D341Med (cell line): Measurements from ENCODE around the gene KCNG2.
A peak's percentile ranks its signal among the peaks of the same experiment; 100 is the strongest.

Source experiments
- DNase-seq: peaks from one replicate; pipeline ENCODE4 v3.0.0; 2012; ENCODE audit warnings: low spot score

KCNG2 gene

DNA sequence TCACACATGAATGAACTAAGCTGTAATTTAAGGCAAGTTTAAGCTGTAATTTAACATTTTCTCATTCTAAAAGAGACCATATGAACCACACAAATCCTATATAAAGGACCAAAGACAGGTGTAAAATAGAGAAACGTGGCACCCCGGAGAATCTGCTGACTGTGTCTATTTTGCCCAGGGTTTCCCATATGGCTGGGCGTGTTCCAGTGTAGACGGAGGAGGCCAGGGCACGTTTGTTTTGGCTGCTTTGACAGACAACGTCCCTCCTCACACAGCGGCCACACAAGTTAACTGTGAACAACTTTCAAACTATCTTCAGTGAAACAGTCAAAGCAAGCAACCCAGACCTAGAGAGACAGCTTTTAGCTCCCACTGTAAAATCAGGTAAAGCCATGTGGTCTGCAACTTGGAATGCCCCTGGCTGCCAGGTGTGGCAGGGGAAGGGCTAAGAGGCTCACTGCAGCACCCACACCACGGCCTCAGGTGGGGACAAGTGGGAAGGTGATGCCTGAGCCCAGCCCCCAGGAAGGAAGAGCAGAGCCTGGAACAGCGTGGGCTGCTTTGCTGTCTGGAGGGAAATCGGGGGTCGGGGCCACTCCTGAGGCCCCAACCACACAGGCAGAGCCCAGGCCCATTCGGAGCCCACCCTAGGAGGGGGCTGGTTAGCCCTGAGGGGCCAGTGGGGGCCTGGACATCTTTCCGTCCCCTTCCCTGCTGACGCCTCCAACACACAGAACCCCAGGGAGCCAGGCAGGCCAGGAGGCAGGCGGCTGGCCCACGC is 113.0 kb downstream of the KCNG2 start:
- DNase-seq = peak; percentile 40

DNA sequence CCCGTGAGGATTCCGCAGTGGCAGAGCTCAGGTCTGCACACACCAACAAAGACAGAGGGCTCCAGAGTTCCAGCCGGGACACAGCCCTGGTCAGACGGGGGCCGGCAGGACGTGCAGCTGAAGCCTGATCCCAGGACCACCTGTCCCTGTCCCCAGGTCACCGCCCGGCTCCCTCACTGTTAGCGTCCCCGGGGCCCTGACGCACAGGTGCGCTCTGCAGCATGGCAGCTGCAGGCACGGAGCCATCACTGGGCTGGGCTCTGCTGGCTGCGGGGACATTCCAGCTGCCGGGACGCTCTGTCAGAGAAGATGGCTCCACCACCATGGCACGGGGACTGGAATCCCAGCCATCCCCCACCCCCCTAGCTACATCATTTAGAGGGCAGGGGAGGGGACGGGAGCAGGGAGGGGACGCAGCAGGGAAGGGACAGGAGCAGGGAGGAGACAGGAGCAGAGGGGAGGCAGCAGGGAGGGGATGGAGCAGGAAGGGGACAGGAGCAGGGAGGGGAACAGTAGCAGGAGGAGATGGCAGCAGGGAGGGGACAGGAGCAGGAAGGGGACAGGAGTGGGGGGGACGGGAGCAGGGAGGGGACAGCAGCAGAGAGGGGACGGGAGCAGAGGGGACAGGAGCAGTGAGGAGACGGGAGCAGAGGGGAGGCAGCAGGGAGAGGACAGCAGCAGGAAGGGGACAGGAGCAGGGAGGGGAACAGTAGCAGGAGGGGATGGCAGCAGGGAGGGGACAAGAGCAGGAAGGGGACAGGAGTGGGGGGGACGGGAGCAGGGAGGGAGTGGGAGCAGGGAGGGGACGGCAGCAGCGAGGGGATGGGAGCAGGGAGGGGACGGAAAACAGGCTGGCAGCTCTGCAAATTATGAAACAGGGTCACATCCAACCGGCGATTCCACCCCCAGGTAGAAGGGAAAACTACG is 113.9 kb downstream of the KCNG2 start:
- DNase-seq = peak; percentile 43

DNA sequence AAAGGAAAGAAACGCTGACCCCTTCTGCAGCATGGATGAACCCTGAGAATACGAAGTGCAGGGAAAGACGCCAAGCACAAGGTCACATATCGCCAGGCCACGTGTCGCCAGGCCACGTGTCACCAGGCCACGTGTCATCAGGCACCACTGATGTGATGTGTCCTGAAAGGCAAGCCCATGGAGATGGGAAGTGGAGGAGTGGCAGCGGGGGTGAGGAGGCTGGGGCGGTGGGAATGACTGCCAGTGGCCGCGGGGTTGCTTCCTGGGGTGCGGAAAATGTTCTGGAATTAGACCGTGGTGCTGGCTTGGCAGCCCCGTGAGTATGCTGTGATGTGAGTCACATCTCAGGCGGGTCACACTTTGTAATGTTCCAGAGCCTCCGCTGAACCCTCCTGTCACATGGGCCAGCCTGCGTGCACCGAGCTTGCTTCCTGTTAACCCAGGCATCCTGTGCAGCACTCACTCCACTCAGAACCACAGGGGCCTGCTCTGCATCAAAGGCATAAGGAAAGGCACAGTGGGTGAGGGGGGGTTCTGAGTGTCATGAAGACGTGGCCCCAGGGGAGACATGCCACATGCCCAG is 114.8 kb downstream of the KCNG2 start:
- peak; percentile 46 for DNase-seq

DNA sequence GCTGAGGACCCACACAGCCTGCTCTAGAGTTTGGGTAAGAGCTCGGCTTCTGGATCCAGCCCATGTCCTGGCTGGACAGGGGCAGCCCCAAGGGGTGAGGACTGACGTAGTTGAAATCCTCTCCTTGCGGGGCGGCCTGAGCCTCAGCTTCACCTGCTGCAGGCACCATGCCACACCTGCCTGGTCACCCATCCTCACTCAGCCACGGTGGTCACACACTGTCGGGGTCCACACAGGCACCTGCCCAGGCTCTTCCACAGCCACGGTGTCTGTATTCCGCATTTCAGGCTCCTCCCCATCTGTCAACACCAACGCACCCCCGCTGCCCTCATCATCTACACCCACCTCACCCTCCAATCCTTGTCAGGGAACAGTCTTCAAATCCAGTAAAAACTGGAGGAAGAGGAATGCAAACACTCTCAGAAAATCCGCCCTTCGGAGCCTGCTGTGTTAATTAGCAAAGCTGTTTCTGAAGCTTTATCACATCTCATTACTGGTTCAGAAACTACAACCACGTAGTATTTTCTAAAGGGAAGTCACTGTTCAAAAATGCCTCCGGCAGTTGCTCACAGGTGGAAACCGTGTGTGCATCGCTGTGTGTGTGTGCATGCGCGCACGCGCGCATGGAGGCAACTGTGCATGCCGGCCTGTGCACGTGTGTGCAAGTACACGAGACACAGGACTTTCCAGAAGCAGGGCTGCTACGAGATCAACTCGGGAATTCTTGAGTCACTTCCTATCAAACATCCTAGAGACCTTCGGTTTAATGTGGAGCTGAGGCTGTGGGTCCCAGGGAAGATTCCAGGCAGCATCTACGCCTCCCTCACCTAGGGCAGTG is 115.5 kb downstream of the KCNG2 start:
- DNase-seq = no peak

DNA sequence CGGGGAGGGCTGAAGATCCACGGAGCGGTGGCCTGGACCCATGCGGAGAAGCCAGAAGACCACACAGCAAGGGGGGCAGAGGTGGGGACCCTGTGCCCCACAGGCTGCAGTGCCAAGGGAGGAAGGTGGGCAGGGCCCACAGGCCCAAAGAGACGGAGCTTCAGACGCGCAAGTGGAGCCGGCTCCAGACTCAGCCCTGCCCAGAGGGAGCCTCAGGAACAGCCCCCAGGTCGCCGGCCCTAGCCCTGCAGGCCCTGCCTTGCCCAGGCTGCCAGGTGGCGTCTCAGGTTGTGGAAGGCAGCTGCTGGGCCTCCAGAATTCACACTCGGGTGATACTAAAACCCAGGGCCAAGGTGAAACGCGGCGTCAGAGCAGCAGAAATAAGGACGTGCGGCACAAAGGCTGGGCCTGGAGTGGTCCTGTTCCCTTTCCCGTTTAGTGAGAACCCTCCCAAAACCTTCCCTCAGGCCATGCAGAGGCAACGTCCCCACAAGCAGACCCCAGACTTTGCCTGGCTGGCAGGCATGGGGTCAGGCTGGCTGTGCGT is 116.9 kb downstream of the KCNG2 start:
- DNase-seq = peak; percentile 41

DNA sequence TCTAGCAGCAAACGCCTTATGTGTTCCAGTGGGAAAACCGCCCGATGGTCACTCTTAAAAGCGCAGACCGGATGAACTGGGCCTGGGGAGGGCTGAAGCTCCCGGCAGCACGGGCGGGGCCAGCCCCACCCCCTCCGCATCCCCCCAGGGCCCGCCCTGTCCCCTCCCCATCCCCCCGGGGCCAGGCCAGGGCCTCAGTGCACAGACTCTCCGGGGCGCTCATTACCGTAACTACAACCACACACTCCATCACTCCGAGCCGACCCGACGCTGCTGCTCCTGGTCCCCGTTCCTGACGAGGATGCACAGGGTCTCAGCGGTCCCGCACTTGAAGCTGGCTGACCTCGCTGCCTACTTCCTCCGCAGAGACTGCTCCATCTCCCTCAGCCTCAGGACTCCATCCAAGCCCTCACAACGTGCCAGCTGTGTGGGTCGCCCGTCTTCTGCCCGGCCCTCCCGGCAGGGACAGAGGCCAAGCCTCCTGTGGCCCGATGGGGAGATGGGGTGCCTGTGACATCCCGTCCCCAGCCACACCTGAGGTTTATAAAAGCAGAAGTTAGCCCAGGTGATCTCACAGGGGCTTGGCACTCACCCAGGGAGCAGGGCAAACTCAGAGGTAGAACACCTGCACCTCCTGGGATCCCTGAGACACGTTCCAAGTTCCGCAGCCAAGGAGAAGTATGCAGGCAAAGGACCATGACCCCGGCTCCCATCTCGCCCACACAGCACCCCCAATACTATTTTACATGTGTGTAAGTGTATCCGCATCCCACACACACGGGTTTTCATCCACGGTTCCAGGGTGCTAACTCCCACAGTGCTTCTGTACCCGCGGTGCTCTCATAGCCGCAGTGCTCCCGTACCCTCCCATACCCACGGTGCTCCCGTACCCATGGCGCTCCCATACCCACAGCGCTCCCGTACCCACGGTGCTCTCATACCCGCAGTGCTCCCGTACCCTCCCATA is 117.7 kb downstream of the KCNG2 start:
- DNase-seq = peak; percentile 39

DNA sequence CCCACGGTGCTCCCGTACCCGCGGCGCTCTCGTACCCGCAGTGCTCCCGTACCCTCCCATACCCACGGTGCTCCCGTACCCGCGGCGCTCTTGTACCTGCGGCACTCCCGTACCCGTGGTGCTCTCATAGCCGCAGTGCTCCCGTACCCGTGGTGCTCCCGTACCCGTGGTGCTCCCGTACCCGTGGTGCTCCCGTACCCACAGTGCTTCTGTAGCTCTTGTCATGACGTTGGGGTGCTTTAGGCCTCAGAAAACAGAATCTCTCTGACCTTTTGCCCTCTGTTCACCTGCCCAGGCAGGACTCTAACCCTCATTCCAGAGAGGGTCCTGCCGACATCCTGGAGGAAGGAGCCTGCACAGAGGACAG is 118.4 kb downstream of the KCNG2 start:
- no peak for DNase-seq

DNA sequence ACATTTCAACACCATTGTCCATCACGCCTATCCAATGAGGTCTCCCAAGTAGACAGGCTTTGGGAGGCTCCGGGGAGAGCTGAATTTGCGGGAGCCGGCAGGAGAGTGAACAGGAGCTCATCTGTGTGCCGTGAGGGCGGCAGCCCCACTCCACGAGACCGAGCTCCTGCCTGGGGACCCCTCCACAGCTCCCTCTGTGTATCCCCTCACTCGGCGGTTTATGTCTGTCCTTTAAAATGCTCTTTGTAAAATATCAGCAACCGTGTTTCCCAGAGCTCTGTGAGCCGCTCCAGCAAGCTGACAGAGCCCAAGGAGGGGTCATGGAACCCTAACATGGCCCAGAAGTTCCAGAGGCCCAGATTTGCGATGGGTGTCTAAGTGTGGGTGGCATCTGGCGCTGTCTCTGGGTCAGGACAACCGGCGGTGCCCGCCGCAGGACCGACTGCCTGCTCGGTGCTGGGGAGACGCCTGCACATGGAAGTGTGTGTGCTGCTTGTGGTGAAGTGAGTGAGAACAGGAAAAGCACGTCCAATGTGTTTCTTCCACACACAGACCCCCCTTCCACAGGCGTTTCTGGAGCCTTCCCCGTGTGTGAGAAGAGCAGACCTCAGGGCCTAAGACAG is 118.9 kb downstream of the KCNG2 start:
- peak; percentile 37 for DNase-seq

DNA sequence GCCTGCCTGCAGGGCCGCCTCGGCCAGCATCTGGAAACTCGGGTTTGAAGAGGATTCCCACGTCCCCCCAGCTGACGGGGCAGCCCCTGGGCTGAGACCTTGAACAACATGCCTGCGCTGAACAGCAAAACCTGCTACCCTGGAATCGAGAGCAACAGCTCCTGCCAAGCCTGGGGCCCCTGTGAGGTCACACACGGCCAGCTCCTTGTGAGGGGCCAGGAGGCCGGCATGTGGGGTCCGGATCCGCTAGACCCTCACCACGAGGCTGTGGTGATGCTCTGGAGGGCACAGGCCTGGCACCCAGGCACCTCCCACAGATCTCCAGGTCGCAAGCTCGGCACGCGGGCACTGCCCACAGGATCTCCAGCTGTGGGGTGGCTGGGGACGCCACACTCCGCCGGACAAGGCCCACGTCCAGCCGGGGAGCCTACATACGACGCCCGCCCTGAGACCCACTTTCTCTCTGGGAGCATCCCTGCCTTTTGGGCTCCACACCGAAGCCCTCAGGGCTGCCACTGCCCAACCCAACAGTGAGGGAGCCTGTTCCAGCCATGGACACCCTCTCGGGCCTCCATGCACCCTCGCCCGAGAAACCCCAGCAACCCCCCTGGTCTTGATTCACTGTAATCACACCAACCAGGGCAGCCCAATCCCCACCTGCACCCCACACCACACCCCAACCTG is 119.6 kb downstream of the KCNG2 start:
- peak; percentile 41 for DNase-seq

DNA sequence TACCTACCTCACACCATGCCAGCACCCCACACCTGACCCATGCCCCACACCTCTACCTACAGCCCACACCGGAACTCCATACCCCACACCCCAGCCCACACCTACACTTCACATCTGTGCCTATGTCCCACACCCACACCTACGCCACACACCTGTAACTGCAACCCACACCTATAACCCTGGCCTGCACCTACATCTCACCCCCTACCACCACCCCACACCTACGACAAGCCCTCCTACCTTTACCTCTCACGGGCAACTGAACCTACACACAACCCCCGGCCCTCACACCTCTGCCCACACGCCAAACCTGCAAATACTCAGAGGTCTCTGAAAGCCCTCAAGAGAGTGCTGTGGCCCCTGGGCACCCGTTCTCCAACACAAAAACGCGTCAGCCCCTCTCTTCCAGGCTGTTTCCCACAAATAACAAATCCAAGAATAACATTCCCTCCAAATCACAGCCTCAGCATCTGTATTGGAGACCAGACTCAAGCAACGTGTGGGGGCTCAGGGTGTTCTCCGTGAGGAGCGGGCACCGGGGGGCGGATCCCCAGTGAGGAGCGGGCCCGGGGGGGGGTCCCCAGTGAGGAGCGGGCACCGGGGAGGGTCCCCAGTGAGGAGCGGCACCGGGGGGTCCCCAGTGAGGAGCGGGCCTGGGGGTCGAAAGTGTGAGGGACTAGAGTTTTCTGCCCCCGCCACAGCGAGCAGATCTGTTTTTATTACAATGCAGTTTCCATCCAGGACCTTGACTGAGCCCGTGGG is 120.3 kb downstream of the KCNG2 start:
- DNase-seq = peak; percentile 32

DNA sequence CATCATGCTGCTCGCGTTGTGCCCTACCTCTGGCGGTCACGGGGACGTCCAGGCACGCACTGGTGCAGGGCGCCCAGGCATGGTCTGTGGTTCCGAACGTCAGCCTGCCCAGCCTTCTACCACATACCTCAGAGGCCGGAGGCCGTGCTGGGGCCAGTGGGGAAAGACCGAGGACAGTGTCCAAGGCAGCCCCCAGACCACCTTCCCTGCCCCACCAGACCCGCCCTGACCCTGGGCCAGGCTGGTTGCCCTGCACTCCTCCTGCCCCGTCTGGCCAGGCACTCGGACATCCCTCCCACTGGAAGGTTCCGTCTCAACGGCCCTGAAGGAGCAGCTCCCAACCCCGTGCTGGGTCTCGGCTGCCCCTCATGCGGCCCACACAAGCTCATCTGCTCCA is 120.9 kb downstream of the KCNG2 start:
- DNase-seq = peak; percentile 43

DNA sequence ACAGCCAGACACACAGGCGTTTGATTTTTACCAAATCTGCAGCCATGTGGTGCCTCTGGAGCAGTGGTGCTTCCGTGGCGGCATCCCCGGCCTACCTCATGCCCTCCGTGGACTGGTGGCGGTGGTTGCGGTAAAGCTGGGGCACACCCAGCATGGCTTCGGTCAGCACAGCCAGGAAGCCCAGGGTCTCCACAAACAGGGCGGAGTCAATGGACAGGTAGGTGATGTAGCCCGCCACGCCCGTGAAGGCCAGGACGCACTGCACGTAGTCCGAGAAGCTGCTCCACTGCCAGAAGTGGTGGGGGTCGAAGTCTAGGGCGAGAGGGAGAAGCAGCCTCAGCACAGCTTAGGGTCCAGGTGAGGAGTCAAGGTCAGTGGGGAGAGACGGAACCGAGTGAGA is 121.4 kb downstream of the KCNG2 start:
- DNase-seq = no peak

DNA sequence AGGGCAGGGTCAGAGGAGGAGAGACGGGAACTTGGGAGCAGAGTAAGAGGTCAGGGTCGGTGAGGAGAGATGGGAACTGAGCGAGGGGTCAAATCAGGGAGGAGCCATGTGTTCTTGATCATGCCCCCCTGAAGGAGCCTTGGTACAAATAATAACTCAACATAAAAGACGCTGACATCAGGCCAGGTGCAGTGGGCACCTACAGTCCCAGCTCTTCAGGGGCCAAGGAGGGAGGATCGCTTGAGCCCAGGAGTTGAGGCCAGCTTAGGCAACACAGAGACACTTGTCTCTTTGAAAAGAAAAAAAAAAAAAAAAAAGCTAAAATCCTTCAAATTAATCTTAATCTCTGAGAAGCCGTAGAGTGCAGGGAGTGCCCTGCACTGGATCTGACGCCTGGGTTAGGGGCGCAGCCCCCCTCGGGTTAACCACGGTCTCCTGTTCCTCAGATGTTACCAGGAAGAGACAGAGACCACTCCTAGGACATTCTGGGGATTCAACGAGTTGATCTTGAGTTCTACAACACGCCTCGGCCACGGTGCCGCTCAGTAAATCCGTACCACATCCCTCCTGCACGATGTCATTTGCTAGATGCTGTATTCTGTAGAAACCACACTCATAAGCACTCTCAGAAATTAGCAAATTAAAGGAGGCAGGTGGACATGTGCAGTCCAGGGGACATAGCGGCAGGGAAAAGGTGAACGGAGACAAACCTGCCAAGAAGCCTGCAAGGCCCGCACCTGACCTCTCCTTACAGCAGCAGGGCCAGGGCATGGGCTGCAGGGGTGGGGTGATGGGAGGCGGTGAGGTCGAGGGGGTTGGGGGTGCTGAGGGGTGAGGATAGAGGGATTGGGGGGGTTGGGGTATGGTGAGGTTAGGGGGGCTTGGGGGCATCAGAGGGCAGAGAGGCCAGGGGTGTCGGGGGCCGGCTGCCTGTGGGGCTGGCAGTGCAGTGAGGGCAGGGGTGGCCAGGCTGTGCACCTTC is 124.5 kb downstream of the KCNG2 start:
- no peak for DNase-seq

DNA sequence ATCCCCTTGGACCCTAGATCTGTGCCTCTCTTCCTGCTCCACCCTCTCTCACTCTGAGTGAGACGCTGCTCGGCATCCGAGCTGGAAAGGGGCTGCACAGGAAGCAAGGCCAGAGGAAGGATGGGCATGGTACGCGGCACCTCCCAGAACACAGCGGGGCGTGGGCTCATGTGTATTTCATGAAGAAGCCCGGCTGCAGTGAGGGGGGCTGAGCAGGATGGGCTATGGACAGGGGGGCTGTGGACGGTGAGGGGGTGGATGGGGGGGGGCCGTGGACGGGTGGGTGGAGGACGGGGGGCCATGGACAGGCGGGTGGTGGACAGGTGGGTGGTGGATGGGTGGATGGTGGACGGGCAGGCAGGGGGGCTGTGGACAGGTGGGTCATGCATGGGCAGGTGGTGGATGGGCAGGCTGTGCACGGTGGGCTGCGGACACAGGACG is 125.3 kb downstream of the KCNG2 start:
- DNase-seq = no peak

DNA sequence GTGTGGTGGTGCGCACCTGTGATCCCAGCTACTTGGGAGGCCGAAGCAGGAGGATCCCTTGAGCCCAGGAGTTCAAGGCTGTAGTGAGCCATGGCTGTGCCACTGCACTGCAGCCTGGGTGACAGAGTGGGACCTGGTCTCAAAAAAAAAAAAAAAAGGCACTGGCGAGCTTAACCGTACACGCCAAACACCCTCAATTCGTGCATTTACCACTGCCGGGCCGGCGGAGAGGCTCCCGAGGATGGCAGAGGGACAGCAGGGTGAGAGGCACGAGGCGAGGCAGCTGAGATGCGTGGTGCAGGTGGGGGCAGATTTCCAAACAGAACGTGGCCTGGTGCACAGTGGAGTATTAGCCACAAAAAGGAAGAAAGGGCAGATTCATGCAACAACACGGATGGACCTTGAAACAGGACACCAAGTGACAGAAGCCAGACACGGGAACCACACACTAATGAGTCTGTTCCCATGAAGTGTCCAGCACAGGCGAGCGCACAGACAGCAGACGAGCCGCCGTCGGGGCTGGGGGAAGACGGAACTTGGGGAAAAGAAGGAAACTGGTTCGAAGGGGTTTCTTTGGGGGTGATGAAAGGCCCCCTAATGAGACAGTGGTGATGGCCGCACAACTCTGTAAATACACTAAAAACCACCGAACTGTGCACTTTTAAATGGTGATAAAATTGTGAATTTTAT is 126.3 kb downstream of the KCNG2 start:
- no peak for DNase-seq

DNA sequence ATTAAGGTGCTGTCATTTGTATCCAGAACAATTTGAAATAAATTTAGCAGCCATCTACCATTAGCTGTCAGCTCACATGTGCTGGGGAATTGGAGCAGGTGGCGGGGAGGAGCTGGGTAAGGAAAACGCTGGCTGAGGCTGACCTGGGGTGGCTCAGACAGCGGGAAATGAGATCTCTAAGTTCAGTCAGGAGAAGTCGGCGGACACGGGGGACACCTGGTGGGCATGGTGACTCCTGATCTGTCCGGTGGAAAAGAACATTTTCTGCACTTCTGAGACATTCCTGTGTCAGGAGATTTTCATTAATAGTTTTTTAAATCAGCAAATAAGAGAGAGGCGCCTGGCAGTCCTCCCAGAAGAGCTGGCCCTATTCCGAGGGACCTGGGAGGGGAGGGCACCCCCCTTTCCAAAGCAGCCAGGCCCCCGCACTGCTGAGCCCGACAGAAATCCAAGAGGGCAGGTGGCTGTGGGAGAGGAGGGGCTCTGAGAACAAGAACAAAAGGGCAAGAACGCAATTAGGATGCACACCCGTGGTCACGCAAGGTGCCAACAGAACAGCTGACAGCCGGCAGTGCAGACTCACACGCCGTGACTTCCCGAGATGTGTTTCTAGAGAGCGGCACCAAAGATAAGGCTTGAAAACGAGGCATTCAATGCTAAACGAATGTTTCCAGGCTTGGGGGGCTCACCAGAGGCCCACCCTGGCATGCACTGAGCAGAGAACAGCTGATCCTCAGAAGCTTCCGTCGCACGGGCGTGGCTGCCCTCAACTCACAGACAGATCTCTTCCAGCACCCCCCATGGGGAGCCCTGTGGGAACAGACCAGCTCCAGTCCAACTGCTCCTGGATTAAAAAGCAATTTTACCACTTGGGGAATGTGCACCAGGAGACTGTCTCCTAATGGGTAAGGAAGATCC is 127.3 kb downstream of the KCNG2 start:
- DNase-seq = no peak
